ENCODE data around the gene GAPDHS. TPM values are rescaled to one million over a fixed set of nuclear protein-coding genes. Genes with fewer than 3 reads are reported as not detected.

Gene GAPDHS
- total RNA-seq, 1 experiment from 2014 or later: not detected

DNA sequence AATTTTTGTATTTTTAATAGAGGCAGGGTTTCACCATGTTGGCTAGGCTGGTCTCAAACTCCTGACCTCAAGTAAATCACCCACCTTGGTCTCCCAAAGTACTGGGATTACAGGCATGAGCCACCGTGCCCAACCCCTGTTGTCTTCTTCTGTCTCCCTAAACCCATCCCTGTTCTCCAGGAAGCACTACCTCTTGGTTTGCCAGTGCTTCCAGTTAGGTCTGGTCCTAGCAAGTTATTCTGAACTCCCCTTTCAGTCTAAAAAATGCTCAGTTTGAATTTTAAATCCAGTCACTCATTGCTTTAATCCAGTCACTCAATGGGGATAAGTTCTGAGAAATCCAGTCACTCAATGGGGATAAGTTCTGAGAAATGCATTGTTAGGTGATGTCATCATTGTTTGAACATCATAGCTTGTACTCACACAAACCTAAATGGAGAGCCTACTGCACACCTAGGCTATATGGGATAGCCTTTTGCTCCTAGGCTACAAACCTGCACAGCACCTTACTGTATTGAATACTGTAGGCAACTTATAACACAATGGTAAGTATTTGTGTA is 38.2 kb downstream of the GAPDHS start:
- H3K4ac ChIP-seq (ENCODE audit: low read depth, low read length): no peak overlapping the region
- Mint-ChIP-seq H3K9me3 (peaks cover 15 to 24% of the 10 kb centered on the region in 2 experiments), H3K27ac (no peak overlapping the region), H3K4me1 (peaks cover 6 to 7% of the 10 kb centered on the region in 2 experiments), H3K36me3 (ENCODE audit: insufficient read depth in 1 of 3, low read depth in 3 of 3) (peaks cover 3 to 11% (median 8%) of the 10 kb centered on the region in 3 experiments; a peak in 6 of 7 replicates), H3K4me3 (no peak overlapping the region), H3K27me3 (ENCODE audit: low read depth) (peaks cover 44% of the 10 kb centered on the region)
- H4K8ac ChIP-seq (replicated peaks; ENCODE audit: insufficient read length, low read depth, low read length): no peak overlapping the region
- TF ChIP-seq, protein P1, sequence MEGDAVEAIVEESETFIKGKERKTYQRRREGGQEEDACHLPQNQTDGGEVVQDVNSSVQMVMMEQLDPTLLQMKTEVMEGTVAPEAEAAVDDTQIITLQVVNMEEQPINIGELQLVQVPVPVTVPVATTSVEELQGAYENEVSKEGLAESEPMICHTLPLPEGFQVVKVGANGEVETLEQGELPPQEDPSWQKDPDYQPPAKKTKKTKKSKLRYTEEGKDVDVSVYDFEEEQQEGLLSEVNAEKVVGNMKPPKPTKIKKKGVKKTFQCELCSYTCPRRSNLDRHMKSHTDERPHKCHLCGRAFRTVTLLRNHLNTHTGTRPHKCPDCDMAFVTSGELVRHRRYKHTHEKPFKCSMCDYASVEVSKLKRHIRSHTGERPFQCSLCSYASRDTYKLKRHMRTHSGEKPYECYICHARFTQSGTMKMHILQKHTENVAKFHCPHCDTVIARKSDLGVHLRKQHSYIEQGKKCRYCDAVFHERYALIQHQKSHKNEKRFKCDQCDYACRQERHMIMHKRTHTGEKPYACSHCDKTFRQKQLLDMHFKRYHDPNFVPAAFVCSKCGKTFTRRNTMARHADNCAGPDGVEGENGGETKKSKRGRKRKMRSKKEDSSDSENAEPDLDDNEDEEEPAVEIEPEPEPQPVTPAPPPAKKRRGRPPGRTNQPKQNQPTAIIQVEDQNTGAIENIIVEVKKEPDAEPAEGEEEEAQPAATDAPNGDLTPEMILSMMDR (conservative IDR thresholded peaks at IDR 0.05): no peak
- no peak overlapping the region for H3K4me2 ChIP-seq (ENCODE audit: insufficient read depth, insufficient read length, low read length)
- H3K23me2 ChIP-seq (ENCODE audit: insufficient read length, low read depth, low read length, poor library complexity, severe bottlenecking): no peaks in the 10 kb centered on the region
- H3K9ac ChIP-seq (ENCODE audit: extremely low read depth, insufficient read length, low read length): no peak overlapping the region
- H2BK15ac ChIP-seq (ENCODE audit: low read depth, low read length): no peak overlapping the region
- H3K9me3 ChIP-seq (ENCODE audit: control insufficient read depth, low read depth, low read length): peaks cover 12% of the 10 kb centered on the region
- H3T11ph ChIP-seq (ENCODE audit: low read length): no peak overlapping the region
- H2BK20ac ChIP-seq (ENCODE audit: low read depth, low read length, poor library complexity, severe bottlenecking): no peak overlapping the region
- no peaks in the 10 kb centered on the region for H3K4me1 ChIP-seq (ENCODE audit: insufficient read depth, low read length)
- no peak overlapping the region for H3K27ac ChIP-seq (ENCODE audit: insufficient read length, low read depth, low read length)
- H2AFZ ChIP-seq (ENCODE audit: low read length): no peak overlapping the region
- no peak overlapping the region for H4K91ac ChIP-seq (ENCODE audit: insufficient read length, low read depth, low read length)
- no peak overlapping the region for H3K56ac ChIP-seq (ENCODE audit: insufficient read length, low read depth, low read length)
- no peak overlapping the region for H2BK120ac ChIP-seq (ENCODE audit: low read depth, low read length, poor library complexity, severe bottlenecking)
- no peak overlapping the region for H3K18ac ChIP-seq (ENCODE audit: insufficient read length, low read depth, low read length)
- H4K20me1 ChIP-seq (ENCODE audit: control insufficient read depth, insufficient read depth, insufficient read length): peaks cover 2% of the 10 kb centered on the region
- no peak overlapping the region for H2BK5ac ChIP-seq (ENCODE audit: insufficient read length, low read length)
- H3K14ac ChIP-seq (ENCODE audit: insufficient read depth, low read length): no peak overlapping the region
- no CpG with 5 or more reads among the region's 1 CpG for WGBS (ENCODE audit: extremely low coverage, insufficient read length, low lambda C conversion rate)
- H3K27me3 ChIP-seq (ENCODE audit: insufficient read depth, low read length): no peaks in the 10 kb centered on the region
- no peaks in the 10 kb centered on the region for H3K79me1 ChIP-seq (ENCODE audit: insufficient read depth, low read depth, low read length, poor library complexity, severe bottlenecking)
- H2BK12ac ChIP-seq (ENCODE audit: insufficient read length, low read depth, low read length): no peak overlapping the region
- no peaks in the 10 kb centered on the region for H3K79me2 ChIP-seq (ENCODE audit: insufficient read depth, low read length)
- H2AK5ac ChIP-seq (ENCODE audit: insufficient read length, low read length): no peak overlapping the region
- no peak overlapping the region for H3K23ac ChIP-seq (ENCODE audit: insufficient read length, low read depth, low read length)
- DNase-seq: no peak
- no peak overlapping the region for H4K5ac ChIP-seq (ENCODE audit: insufficient read length, low read depth, low read length)

Measured in H9 (cell line).